GM19099 (cell line): ENCODE measurements around the gene AK1.

Experiments used
- POLR2A ChIP-seq: IDR thresholded peaks from 3 replicates; pipeline ENCODE4 v1.6.1; 2011; ENCODE audit warnings: low read depth; ENCODE audit not compliant: insufficient read length; ENCODE audit errors: extremely low read depth

The AK1 gene

GRCh38 chr9:127832248-127832647, 45.2 kb downstream of the AK1 start:
- no peak for TF ChIP-seq POLR2A

GRCh38 chr9:127829205-127829906, 48.1 kb downstream of the AK1 start:
- TF ChIP-seq POLR2A: no peak

- TF ChIP-seq POLR2A: no peak
Measured at GRCh38 chr9:127828262-127829031, 49.0 kb downstream of the AK1 start.

- TF ChIP-seq POLR2A: no peak
Measured at GRCh38 chr9:127826253-127826913, 51.1 kb downstream of the AK1 start.

- no peak for TF ChIP-seq POLR2A
Measured at GRCh38 chr9:127825319-127826051, 52.0 kb downstream of the AK1 start.

GRCh38 chr9:127822108-127822507, 55.4 kb downstream of the AK1 start:
- TF ChIP-seq POLR2A: no peak

- no peak for TF ChIP-seq POLR2A
Measured at GRCh38 chr9:127818574-127818973, 58.9 kb downstream of the AK1 start.

- TF ChIP-seq POLR2A: no peak
Measured at GRCh38 chr9:127817881-127818434, 59.5 kb downstream of the AK1 start.

GRCh38 chr9:127816728-127817127, 60.7 kb downstream of the AK1 start:
- no peak for TF ChIP-seq POLR2A
